B cell (primary cell): Measurements from ENCODE around the gene SIPA1L3. TPM values are rescaled to one million over a fixed set of nuclear protein-coding genes. Genes with fewer than 3 reads are reported as not detected.
A peak's percentile ranks its signal among the peaks of the same experiment; 100 is the strongest.
"Not testable (repeated sequence)": the region's sequence is repeated elsewhere in the genome, so short reads cannot be mapped to it uniquely, and the experiment has no call there.

Source experiments
- ATAC-seq: fragments of 200-7000 bp; cut with Tn5 transposase; one replicate; pipeline ENCODE4 v1.10.0; 2021; ENCODE audit warnings: low read depth, mild to moderate bottlenecking, moderate number of reproducible peaks, moderate library complexity
- CTCF ChIA-PET: fragments of 350-600 bp; sonication (Branson Sonifier 250); formaldehyde crosslinking; loops from one replicate; lab custom pipeline; 2021; ENCODE audit warnings: antibody characterized with exemption, inconsistent platforms; lab: Charles Lee
- POLR2A ChIA-PET: fragments of 350-600 bp; sonication (Branson Sonifier 250); formaldehyde crosslinking; loops from one replicate; lab custom pipeline; 2021; ENCODE audit warnings: antibody characterized with exemption; lab: Charles Lee
- DNase-seq: peaks from one replicate; pipeline ENCODE4 v3.0.0; 2013
- H2AFZ ChIP-seq: 2 replicates; pipeline ENCODE4 v1.6.1; 2012; ENCODE audit warnings: mild to moderate bottlenecking, low read depth, low read length; ENCODE audit not compliant: insufficient read depth, poor library complexity, severe bottlenecking
- H3K27ac ChIP-seq, 2 donors: 1 replicate in 1 of 2; 2 replicates in 1 of 2; pipeline ENCODE4 v1.5.1; 2012 to 2013; ENCODE audit warnings: low read length in 2 of 2, mild to moderate bottlenecking in 2 of 2, moderate library complexity in 1 of 2
- H3K27me3 ChIP-seq, 4 experiments: fragments of 200-600 bp in 1 of 4; sonication (generic) in 1 of 4; replicated peaks in 1 of 4; 1 replicate in 2 of 4; 2 replicates in 2 of 4; pipeline versions ENCODE4 v1.6.1 to v1.7.0; 2013 to 2016; ENCODE audit warnings: low read length in 3 of 4, mild to moderate bottlenecking in 2 of 4, mixed read lengths in 1 of 4, moderate library complexity in 1 of 4; ENCODE audit not compliant: insufficient read depth in 4 of 4, control insufficient read depth in 3 of 4; ENCODE audit errors: control extremely low read depth in 1 of 4
- H3K36me3 ChIP-seq, 2 experiments: replicated peaks in 1 of 2; 1 replicate in 1 of 2; 2 replicates in 1 of 2; pipeline versions ENCODE4 v1.6.1 to v1.7.1; 2013; ENCODE audit warnings: low read length in 1 of 2; ENCODE audit not compliant: insufficient read depth in 2 of 2, control insufficient read depth in 1 of 2; ENCODE audit errors: control extremely low read depth in 1 of 2, extremely low read depth in 1 of 2
- H3K4me1 ChIP-seq, 2 donors: fragments of 200-600 bp in 1 of 2; sonication (generic) in 1 of 2; 1 replicate in 1 of 2; 2 replicates in 1 of 2; pipeline versions ENCODE4 v1.5.1 to v1.6.1; 2013 to 2017; ENCODE audit warnings: low read length in 2 of 2; ENCODE audit not compliant: control insufficient read depth in 2 of 2, insufficient read depth in 2 of 2
- H3K4me2 ChIP-seq: replicated peaks from 2 replicates; pipeline ENCODE3; 2012; ENCODE audit warnings: mild to moderate bottlenecking, low read depth, low read length; ENCODE audit not compliant: poor library complexity, severe bottlenecking
- H3K4me3 ChIP-seq, 5 experiments: fragments of 200-600 bp in 1 of 5; sonication (generic) in 1 of 5; 1 replicate in 3 of 5; 2 replicates in 2 of 5; pipeline versions ENCODE4 v1.5.1 to v1.7.0; 2011 to 2016; ENCODE audit warnings: low read length in 4 of 5, mild to moderate bottlenecking in 4 of 5, low read depth in 2 of 5, control low read depth in 1 of 5, moderate library complexity in 1 of 5; ENCODE audit not compliant: insufficient read depth in 1 of 5; ENCODE audit errors: control extremely low read depth in 1 of 5, extremely low read depth in 1 of 5
- H3K79me2 ChIP-seq: fragments of 200-600 bp; sonication (generic); one replicate; pipeline ENCODE4 v1.6.0; 2016; ENCODE audit warnings: low read length; ENCODE audit not compliant: control insufficient read depth, insufficient read depth
- H3K9ac ChIP-seq: fragments of 200-600 bp; sonication (generic); 2 replicates; pipeline ENCODE4 v1.6.1; 2017; ENCODE audit warnings: mild to moderate bottlenecking, low read length, moderate library complexity
- H3K9me3 ChIP-seq, 3 donors: one replicate each; pipeline versions ENCODE4 v1.6.1 to v1.7.1; 2013; ENCODE audit warnings: low read length in 2 of 3; ENCODE audit not compliant: control insufficient read depth in 2 of 3, insufficient read depth in 1 of 3; ENCODE audit errors: control extremely low read depth in 1 of 3
- H4K20me1 ChIP-seq: 2 replicates; pipeline ENCODE4 v1.6.0; 2012; ENCODE audit warnings: mild to moderate bottlenecking, low read length; ENCODE audit not compliant: insufficient read depth, control insufficient read depth, poor library complexity, severe bottlenecking
- H3K27ac Mint-ChIP-seq: one replicate; pipeline ENCODE4 v1.8.0; 2021; ENCODE audit warnings: mixed read lengths
- H3K27me3 Mint-ChIP-seq: one replicate; pipeline ENCODE4 v1.8.0; 2021; ENCODE audit warnings: mixed read lengths
- H3K4me1 Mint-ChIP-seq: one replicate; pipeline ENCODE4 v1.8.0; 2021; ENCODE audit warnings: mixed read lengths
- H3K4me3 Mint-ChIP-seq: one replicate; pipeline ENCODE4 v1.8.0; 2021; ENCODE audit warnings: mixed read lengths
- H3K9me3 Mint-ChIP-seq: one replicate; pipeline ENCODE4 v1.8.0; 2022; ENCODE audit warnings: mixed read lengths; ENCODE audit not compliant: insufficient read depth
- EZH2 ChIP-seq: IDR thresholded peaks from 2 replicates; pipeline ENCODE4 v1.6.1; 2012; ENCODE audit warnings: borderline replicate concordance, low read depth, mild to moderate bottlenecking, moderate library complexity, low read length; ENCODE audit not compliant: insufficient read depth, poor library complexity, severe bottlenecking
- WGBS: methylation state at CpG from one replicate; pipeline ENCODE4 v1.1.5; 2013; ENCODE audit warnings: missing lambda C conversion rate; ENCODE audit not compliant: insufficient coverage; 5-methylcytosine and 5-hydroxymethylcytosine counted together
- intact Hi-C: fragments of 100-400 bp; cut with micrococcal nuclease; formaldehyde crosslinking; loops from one replicate; pipeline ENCODE4 v1.10.0; 2022
- polyA plus RNA-seq: library from polyadenylated mRNA; depleted of rRNA; stranded (reverse); fragments of >200 nt; gene quantifications from 2 replicates; pipeline ENCODE4 v1.2.3, GENCODE V29; 2012
- total RNA-seq, 2 donors: library from RNA; stranded (reverse); fragments of 120-200 nt in 1 of 2; gene quantifications; 1 replicate in 1 of 2; 2 replicates in 1 of 2; pipeline versions ENCODE4 v1.2.3 to v1.2.4, GENCODE V29; 2013 to 2022
- TF ChIP-seq, protein P1 (sequence below): fragments of 200-600 bp; IDR thresholded peaks from one replicate; pipeline ENCODE4 v1.8.0; 2022; ENCODE audit warnings: antibody characterized with exemption, mild to moderate bottlenecking

SIPA1L3 gene
- total and polyA plus RNA-seq, 2 donors (not counting 1 experiment from before 2014, with no cell fraction given), result 48.3 to 295 TPM

DNA sequence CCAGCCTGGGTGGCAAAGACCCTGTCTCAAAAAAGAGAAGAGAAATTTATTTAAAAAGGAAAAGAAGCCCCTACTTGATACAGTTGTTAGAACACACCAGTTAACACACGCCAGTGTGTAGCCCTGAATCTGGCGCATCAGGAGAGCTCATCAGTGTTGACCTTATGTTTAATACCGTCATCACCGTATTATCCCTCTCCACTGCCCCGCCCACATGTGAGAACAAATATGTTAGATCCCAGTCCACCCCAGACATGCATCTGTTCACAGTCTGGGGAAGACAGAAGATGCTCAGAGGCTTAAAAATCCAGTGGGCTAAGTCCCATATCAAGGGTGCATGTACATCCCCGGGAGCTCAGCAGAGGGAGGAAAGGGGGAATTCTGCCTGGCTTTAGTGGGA is 161.8 kb downstream of the SIPA1L3 start:
- Histone ChIP-seq H3K27ac (no peak overlapping the region), H3K9ac (no peak overlapping the region), H3K27me3 (no peaks in the 10 kb centered on the region), H3K4me3 (no peak overlapping the region), H3K4me2 (no peak overlapping the region), H4K20me1 (peaks cover 73% of the 10 kb centered on the region), H3K79me2 (peaks cover 94% of the 10 kb centered on the region), H2AFZ (no peak overlapping the region), H3K36me3 (peaks cover 0 to 33% of the 10 kb centered on the region in 2 experiments), H3K9me3 (no peaks in the 10 kb centered on the region), H3K4me1 (peaks cover 0 to 6% of the 10 kb centered on the region in 2 donors)
- ChIA-PET POLR2A (no interaction called here), CTCF (interaction anchor here (0.6 to 2.3 kb wide), 5 partner anchors 9 to 166 kb away, joined by 3 to 7 read pairs (median 3); no protein-coding TSS in a partner anchor)
- Mint-ChIP-seq H3K4me1 (peaks cover 29% of the 10 kb centered on the region), H3K27me3 (no peaks in the 10 kb centered on the region), H3K9me3 (no peaks in the 10 kb centered on the region), H3K27ac (peak overlapping the region; percentile 65), H3K4me3 (no peak overlapping the region)
- intact Hi-C loops, result no loop called here
- DNase-seq (no peak), ATAC-seq (no peak)
- WGBS, result 100% methylated on average over 3 of the region's 6 CpGs
- TF ChIP-seq, protein P1, sequence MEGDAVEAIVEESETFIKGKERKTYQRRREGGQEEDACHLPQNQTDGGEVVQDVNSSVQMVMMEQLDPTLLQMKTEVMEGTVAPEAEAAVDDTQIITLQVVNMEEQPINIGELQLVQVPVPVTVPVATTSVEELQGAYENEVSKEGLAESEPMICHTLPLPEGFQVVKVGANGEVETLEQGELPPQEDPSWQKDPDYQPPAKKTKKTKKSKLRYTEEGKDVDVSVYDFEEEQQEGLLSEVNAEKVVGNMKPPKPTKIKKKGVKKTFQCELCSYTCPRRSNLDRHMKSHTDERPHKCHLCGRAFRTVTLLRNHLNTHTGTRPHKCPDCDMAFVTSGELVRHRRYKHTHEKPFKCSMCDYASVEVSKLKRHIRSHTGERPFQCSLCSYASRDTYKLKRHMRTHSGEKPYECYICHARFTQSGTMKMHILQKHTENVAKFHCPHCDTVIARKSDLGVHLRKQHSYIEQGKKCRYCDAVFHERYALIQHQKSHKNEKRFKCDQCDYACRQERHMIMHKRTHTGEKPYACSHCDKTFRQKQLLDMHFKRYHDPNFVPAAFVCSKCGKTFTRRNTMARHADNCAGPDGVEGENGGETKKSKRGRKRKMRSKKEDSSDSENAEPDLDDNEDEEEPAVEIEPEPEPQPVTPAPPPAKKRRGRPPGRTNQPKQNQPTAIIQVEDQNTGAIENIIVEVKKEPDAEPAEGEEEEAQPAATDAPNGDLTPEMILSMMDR, result no peak
- no peak for TF ChIP-seq EZH2

DNA sequence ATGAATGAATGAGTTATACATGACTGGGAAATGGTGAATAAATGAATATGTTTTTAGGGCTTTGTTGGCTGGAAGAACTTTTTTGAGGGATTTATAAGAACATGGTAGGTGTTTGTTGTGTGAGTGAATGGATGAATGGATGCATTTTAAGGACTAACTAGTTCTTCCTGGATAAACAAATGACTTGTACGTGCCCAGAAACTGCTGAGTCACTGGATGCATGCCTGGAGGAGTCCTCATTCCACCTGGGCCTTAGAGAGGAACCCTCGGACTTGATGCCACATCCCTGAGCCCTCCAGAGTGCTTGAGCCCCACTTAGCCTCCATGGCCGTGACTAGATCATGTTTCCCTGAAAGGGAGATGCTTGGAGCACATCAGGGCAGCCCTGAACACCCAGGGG is 163.6 kb downstream of the SIPA1L3 start:
- Histone ChIP-seq H2AFZ (no peak overlapping the region), H3K79me2 (peaks cover 89% of the 10 kb centered on the region), H3K9ac (no peak overlapping the region), H3K27ac (no peak overlapping the region), H4K20me1 (peaks cover 75% of the 10 kb centered on the region), H3K27me3 (no peaks in the 10 kb centered on the region), H3K4me1 (no peaks in the 10 kb centered on the region), H3K4me2 (no peak overlapping the region), H3K9me3 (no peaks in the 10 kb centered on the region), H3K4me3 (no peak overlapping the region), H3K36me3 (peaks cover 0 to 41% of the 10 kb centered on the region in 2 experiments)
- ATAC-seq (no peak), DNase-seq (no peak)
- ChIA-PET POLR2A (no interaction called here), CTCF (no interaction called here)
- H3K4me3 Mint-ChIP-seq, result no peak overlapping the region
- intact Hi-C loops, result no loop called here
- H3K27me3 Mint-ChIP-seq, result no peaks in the 10 kb centered on the region
- WGBS, result 74% methylated on average over 3 of the region's 3 CpGs
- peaks cover 27% of the 10 kb centered on the region for H3K4me1 Mint-ChIP-seq
- no peaks in the 10 kb centered on the region for H3K9me3 Mint-ChIP-seq
- H3K27ac Mint-ChIP-seq, result peak overlapping the region; percentile 70
- TF ChIP-seq, protein P1, result no peak
- TF ChIP-seq EZH2, result no peak

DNA sequence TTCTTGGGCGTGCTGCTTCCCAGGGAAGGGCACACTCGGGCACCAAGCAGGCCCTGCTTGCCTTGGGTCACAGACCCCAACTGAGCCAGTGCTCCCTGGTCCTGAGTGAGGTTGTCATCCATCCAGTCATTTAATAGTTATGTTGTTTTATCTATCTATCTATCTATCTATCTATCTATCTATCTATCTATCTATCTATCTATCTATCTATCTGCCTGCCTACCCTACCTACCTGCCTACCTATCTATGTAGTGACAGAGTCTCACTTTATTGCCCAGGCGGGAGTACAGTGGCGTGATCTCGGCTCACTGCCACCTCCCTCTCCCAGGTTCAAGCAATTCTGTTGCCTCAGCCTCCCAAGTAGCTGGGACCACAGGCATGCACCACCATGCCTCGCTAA is 164.0 kb downstream of the SIPA1L3 start:
- H3K9me3 Mint-ChIP-seq, H3K27me3 Mint-ChIP-seq, H2AFZ ChIP-seq, H3K27ac Mint-ChIP-seq, H3K4me3 ChIP-seq, intact Hi-C loops, H3K9me3 ChIP-seq, POLR2A ChIA-PET, ATAC-seq, H3K27me3 ChIP-seq, H3K4me2 ChIP-seq, DNase-seq, H3K4me1 ChIP-seq, H3K9ac ChIP-seq, H3K27ac ChIP-seq, H3K4me3 Mint-ChIP-seq: not testable (repeated sequence)
- Histone ChIP-seq H4K20me1 (peaks cover 73% of the 10 kb centered on the region), H3K79me2 (peaks cover 88% of the 10 kb centered on the region), H3K36me3 (peaks cover 0 to 41% of the 10 kb centered on the region in 2 experiments)
- CTCF ChIA-PET, result interaction anchor here (0.6 kb wide), 1 partner anchor 15 kb away, joined by 3 read pairs; no protein-coding TSS in a partner anchor
- WGBS, result 100% methylated on average over 5 of the region's 6 CpGs
- H3K4me1 Mint-ChIP-seq, result peaks cover 27% of the 10 kb centered on the region
